MM.1S (cell line): Measurements from ENCODE around the gene UQCRQ.

Experiments used
- EZH2phosphoT487 ChIP-seq: fragments of 300-600 bp; sonication (generic); IDR thresholded peaks from 2 replicates; pipeline ENCODE4 v1.6.1; 2018; ENCODE audit warnings: antibody characterized with exemption, low read length
- TF ChIP-seq, protein P1 (sequence below): fragments of 300-600 bp; sonication (generic); IDR thresholded peaks from 2 replicates; pipeline ENCODE4 v1.5.1; 2016; ENCODE audit warnings: antibody characterized with exemption, low read length, mixed read lengths

DNA sequence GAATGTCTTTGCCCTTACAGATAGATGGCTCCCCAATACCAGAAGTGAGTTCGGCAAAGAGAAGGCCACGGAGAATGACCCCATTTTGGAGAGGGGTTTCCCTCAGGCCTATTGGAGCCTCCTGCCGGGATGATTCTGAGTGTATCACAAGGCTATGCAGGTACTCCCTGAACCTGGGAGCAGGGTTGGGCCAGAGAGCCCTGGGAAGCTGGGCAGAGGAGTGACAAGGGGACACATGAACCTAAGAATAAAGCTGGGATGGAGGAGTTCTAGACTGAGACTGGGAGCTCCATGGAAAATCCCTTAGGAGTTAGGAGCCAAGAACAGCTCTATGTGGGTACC lies 7.5 kb downstream of the UQCRQ start:
- TF ChIP-seq EZH2phosphoT487, result no peak
- TF ChIP-seq, protein P1, sequence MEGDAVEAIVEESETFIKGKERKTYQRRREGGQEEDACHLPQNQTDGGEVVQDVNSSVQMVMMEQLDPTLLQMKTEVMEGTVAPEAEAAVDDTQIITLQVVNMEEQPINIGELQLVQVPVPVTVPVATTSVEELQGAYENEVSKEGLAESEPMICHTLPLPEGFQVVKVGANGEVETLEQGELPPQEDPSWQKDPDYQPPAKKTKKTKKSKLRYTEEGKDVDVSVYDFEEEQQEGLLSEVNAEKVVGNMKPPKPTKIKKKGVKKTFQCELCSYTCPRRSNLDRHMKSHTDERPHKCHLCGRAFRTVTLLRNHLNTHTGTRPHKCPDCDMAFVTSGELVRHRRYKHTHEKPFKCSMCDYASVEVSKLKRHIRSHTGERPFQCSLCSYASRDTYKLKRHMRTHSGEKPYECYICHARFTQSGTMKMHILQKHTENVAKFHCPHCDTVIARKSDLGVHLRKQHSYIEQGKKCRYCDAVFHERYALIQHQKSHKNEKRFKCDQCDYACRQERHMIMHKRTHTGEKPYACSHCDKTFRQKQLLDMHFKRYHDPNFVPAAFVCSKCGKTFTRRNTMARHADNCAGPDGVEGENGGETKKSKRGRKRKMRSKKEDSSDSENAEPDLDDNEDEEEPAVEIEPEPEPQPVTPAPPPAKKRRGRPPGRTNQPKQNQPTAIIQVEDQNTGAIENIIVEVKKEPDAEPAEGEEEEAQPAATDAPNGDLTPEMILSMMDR, result no peak
